ENCODE measurements around the gene CDC73.
"Not testable (repeated sequence)": the region's sequence is repeated elsewhere in the genome, so short reads cannot be mapped to it uniquely, and the experiment has no call there.

Gene CDC73

DNA sequence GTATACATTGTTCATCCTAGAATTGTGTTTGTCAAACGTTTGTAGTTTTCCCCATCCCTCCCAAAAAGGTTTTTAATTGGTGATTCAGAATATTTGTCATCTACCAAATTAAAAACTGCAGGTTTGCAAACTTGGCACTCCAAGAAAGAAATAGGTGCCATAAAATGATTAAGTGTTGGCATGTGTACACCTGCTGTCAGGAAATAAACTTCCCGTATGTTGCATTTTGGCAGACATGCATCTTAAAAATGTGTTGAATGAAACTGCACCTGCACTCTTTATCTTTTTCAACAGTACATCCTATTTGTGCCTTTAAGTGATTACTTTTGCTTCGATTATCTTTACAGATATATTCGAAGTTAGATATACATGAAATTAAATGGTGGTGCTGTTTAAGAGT lies 57.3 kb downstream of the CDC73 start:
- in situ Hi-C loops (cut with MboI; ENCODE audit: low sequenced_read_pairs) = no loop called here

DNA sequence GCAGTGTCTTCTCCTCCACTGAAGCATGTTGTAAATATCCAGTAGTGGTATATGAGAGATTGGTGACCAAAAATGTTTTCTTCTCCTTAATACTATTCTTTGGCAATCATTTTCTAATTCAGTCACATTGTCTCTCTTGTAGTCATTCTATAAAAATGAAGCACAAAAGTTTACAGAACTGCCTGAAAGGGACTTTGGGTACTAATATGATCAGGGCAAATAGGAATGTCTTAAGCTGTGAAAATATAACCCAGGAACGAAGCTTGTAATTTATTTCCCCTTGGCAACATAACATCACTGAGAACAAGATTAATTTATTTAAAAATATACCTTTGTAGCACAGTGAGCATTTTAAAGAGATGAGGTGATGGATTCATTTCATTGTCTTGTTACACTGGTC lies 59.7 kb downstream of the CDC73 start:
- in situ Hi-C loops (cut with MboI; ENCODE audit: low sequenced_read_pairs) = no loop called here

DNA sequence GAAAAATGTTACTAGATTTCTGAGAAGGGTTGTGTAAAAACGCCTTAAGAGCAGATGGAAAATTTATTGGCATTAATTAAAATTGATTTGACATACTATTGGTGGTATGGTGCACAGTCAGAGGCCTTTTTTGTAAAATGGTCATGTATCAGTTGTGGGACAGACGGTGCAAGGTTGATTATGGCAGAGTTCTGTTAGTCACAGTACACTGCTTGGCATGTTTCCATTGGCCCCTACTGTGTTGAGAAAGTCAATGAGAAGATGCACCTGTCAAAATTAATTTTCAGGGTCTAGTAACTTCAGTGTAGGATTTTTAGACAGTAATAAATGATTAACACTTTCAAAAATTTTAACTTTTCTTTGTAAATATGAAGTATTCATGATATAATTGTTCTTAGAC lies 60.2 kb downstream of the CDC73 start:
- in situ Hi-C loops (cut with MboI; ENCODE audit: low sequenced_read_pairs) = no loop called here

DNA sequence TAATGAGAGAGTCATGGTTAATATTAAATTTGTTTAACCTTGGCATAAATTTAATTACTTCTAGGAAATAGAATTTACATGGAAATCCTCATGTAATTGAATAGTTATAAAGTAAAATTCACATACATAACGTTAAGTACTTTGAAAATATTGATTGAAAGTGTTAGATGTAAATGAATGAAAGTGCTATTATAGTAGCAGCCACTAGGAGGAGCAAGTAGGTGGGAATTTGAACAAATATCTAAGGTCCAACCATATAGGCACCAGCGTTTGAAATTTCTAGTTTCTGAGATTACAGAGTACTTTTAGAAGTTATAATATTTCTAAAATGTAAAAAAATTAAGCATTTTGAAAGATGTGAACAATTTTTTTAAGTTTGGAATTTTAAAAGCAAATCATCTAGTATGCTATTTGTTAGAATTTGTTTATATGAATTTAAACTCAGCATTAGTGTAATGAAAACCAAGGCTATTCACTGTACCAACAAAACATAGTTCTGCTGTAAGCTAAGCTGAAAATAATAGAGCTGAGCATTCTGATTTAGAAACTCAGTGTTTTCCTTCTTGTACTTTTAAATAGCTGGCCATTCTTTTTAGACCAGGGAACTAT lies 61.3 kb downstream of the CDC73 start:
- in situ Hi-C loops (cut with MboI; ENCODE audit: low sequenced_read_pairs) = no loop called here

DNA sequence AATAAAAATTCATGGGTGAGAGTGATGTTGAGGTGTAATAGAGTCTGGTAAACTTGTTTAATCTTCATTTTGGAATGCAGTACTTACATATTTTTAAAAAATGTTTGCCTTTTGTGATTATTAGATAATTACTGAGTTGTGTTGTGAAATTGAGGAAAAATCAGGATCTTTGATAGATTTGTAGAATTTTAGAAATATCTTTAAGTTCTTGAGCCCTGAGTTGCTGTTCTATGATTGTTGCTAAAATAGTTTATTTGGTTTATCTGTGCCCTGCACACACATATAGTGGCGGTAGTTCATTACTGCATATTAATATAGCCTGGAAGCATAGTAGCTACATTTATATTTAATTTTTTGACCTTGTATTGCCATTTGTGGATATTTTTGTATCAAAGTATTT lies 62.9 kb downstream of the CDC73 start:
- in situ Hi-C loops (cut with MboI; ENCODE audit: low sequenced_read_pairs) = no loop called here

DNA sequence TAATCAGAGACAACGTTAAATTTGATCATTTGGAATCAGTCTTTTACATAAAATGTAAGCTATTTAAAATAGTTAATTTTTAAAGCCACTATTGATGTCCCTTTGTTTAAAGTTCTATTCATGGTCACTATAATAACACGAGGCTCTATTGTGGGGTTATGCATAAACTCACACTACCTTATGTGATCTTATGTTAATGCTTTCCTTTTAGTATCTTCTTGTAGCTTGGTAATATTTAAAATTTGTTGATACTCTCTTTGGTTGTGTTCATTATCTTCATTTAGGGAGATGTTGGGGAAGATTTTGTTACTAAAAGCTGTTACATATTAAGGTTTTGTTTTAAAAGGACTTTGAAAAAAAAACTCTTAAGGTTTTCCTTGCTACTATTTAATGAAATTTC lies 63.4 kb downstream of the CDC73 start:
- in situ Hi-C loops (cut with MboI; ENCODE audit: low sequenced_read_pairs) = no loop called here

- in situ Hi-C loops (cut with MboI; ENCODE audit: low sequenced_read_pairs) = no loop called here
Observed at GRCh38 chr1:193185901-193186731, 64.3 kb downstream of the CDC73 start, which contains the start of gene B3GALT2. B3GALT2 (minus strand) TSS chr1:193186613; CDS start chr1:193181562, 5,051 bp downstream.

DNA sequence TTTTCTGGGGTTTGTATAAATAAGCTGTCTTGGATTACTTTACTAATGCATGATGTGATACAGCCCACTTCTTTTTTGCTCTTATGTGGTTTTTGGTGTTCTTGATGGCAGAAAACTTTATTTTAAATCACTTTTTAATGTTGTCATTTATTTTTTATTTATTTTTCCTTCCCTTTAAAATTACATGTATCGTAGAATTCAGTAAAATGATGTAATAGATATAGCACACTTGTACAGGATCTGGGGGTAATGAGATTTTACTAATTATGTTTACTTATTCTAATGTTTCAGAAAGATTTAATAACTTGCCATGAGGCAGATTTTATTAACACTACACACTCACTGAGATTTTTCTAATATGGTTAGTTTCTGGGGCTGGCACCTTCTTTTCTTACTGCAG lies 65.3 kb downstream of the CDC73 start:
- in situ Hi-C loops (cut with MboI; ENCODE audit: low sequenced_read_pairs) = no loop called here

DNA sequence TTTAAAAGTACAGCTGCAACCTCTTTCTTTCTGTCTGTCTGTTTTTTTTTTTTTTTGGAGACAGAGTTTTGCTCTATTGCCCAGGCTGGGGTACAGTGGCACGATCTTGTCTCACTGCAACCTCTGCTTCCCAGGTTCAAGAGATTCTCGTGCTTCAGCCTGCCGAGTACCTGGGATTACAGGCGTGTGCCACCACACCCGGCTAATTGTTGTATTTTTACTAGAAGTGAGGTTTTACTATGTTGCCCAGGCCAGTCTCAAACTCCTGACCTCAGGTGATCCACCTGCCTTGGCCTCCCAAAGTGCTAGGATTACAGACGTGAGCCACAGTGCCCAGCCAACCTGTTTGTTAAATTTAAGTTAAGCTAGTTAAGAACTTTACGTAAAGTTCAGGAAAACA lies 67.1 kb downstream of the CDC73 start:
- in situ Hi-C loops (cut with MboI; ENCODE audit: low sequenced_read_pairs) = not testable (repeated sequence)

DNA sequence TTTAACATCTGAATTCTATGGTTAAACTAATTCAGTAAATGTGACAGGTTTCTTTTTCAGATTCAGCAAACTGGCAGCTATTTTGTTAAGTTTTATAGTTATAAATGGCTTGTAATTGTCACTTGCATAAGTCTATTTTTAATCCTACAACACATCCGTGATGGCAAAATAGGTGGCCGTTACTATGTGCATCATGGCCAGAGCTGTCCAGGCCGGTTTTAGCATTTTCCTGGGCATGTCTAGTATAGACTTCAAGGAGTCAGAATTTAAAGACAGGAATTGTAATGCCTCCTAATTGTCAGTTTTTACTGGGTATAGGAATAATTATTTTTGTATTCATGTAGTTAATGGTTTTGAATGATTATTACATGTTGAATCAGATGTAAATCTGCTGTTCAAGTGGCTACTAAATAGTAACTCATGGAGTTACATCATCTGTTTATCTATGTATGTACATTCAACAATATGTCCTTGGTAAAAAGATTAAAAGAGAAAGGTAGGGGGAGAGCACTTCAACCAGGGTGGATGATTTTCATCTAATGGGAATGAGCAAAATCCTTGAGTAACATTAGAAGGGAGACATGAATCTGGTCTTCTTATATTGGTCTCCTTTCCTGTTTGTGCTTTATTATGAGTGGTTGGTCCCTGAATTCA lies 67.7 kb downstream of the CDC73 start:
- in situ Hi-C loops (cut with MboI; ENCODE audit: low sequenced_read_pairs) = no loop called here

DNA sequence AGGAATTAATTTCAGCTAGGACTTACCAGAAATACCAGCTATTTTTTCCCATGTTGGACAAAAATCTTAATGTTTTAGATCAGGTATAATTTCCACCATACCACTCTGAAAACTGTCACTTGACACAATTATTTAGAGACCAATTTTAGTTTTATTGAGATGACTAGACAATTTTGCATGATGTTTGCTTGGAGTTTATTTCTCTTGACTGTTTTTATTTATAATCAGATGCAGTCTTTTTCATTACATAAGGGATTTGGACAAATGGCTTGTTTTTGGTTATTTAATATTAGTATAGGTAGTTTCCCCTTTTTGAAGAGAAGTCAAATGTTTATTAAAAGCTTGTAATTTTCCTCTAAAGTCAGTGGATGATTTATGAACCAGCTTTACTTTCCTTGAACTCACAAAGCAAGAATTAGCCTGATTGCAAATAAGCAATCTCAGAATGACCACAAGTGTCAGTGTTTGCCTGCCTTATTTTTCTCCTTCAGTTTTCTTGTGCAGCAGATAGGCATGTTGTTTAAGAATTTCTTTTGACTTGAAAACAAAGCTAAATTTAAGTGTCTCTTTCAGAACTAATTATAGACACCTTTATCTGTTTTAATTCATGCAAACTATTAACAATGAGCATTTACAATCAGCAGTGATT lies 68.4 kb downstream of the CDC73 start:
- in situ Hi-C loops (cut with MboI; ENCODE audit: low sequenced_read_pairs) = no loop called here

DNA sequence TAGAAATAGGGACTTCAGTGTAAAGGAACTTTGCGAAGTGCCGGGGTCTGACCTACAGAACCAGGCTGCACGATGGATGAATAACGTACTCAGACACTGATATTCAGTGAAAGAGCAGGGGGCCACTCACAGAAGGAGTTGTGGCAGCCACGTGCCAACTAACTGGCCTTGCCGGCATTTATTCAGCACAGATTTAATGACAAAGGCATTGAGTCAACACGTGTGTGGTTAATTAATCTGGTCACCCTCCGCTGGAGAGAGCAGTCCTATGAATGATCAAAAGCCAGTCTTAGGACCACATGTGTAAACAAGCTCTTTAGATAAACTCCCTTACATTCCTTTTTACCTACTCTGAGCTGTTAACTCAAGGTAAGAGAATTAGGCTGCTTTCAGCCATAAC lies 70.8 kb downstream of the CDC73 start:
- in situ Hi-C loops (cut with MboI; ENCODE audit: low sequenced_read_pairs) = no loop called here

DNA sequence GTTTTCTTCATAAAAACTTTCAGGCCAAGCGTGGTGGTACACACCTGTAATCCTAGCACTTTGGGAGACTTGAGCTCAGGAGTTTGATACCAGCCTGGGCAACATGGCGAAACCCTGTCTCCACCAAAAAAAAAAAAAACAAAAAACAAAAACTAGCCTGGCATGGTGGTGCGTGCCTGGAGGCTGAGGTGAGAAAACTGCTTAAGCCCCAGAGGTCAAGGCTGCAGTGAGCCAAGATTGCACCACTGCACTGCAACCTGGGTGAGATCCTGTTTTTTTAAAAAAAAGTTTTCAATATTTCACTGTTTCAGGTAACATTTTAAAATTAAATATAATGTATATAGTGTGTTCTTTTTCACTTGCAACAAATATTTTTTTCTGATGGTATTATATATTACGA lies 78.1 kb downstream of the CDC73 start:
- in situ Hi-C loops (cut with MboI; ENCODE audit: low sequenced_read_pairs) = no loop called here

- in situ Hi-C loops (cut with MboI; ENCODE audit: low sequenced_read_pairs) = no loop called here
Observed at GRCh38 chr1:193201021-193201420, 79.2 kb downstream of the CDC73 start.

GRCh38 chr1:193210996-193211395 lies 89.2 kb downstream of the CDC73 start:
- in situ Hi-C loops (cut with MboI; ENCODE audit: low sequenced_read_pairs) = no loop called here

GRCh38 chr1:193211539-193211938 lies 89.7 kb downstream of the CDC73 start:
- in situ Hi-C loops (cut with MboI; ENCODE audit: low sequenced_read_pairs) = no loop called here

DNA sequence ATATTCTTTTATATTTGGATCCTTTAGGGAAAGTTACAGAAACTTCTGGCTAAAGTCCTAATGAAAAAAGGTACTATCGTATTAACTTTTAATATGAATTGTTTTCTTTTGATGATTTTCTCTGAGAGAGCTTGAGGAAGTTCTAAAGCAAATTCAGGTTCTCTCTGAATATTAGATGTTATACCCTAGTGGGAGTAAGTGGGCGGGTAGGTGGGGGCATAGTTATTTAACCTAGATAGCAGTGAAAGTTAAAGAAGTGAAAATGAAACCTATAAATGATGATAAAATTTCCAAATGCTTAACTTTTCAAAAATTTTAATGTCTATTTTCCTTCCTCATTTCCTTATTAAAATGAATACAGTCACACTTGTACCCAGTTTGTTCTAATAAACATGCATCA lies 90.8 kb downstream of the CDC73 start:
- in situ Hi-C loops (cut with MboI; ENCODE audit: low sequenced_read_pairs) = no loop called here

DNA sequence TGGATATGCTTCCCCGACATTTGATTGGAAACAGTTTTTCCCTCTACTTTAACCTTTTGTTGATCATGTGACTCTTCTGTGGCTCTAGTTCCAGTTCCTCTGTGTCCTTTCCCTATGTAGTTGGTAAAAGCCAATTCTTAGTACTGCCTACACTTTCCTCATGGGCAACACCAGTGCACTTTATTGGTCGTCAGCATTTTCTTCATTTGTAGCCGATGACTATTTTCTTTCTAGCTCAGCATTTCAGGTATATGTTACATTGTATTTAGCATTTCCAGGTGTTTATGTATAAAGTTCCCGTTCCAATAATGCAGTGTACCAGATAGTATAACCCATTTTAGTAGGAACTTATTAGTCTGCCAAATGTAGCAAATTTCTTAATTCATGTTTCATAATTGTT lies 92.2 kb downstream of the CDC73 start:
- in situ Hi-C loops (cut with MboI; ENCODE audit: low sequenced_read_pairs) = no loop called here

DNA sequence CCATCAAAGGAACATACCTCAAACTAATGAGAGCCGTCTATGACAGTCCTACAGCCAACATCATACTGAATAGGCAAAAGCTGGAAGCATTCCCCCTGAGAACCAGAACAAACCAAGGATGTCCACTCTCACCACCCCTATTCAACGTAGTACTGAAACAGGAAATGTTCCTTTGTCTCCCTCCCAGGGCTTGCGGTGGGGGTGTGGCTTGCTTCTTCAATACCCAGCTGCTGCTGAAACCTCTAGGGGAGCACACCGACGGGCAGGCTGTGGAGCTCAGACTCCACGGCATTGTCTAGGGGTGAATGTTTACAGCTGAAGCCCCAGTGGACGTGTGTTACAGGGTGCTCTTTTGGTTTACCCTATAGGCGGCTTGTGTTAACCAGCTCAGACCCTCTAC lies 95.1 kb downstream of the CDC73 start:
- in situ Hi-C loops (cut with MboI; ENCODE audit: low sequenced_read_pairs) = no loop called here

DNA sequence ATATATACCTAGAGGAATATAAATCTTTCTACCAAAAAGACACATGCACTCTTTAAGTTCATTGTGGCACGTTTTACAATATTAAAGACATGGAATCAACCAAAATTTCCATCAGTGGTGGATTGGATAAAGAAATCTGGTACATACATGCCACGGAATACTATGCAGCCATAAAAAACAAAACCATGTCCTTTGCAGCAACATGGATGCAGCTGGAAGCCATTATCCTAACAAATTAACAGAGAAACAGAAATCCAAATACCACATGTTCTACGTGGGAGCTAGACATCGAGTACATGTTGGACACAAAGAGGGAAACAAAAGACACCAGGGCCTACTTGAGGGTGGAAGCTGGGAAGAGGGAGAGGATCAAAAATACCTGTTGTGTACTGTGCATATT lies 97.6 kb downstream of the CDC73 start:
- in situ Hi-C loops (cut with MboI; ENCODE audit: low sequenced_read_pairs) = no loop called here

DNA sequence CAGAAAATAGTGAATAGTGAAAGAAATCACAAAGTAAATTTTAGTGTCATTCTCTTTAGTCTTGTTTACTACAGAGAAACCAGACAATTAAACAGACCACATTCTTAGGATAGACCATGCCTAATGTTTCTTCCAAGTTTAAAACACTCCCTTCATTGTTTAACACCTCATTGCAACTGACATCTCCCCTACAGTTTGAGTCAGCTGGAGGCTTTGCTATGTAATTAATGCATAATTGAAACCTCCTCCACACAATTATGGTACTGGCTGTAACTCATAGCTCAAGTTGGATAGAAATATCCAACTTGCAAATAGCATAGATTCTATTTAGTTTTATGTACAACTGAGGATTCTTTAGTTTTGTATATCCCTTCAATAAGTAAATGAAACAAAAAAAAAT lies 99.8 kb downstream of the CDC73 start:
- in situ Hi-C loops (cut with MboI; ENCODE audit: low sequenced_read_pairs) = no loop called here

Data from HL-60/S4 (cell line).